GM13976 (cell line): ENCODE measurements around the gene TBC1D5.

Experiments
- DNase-seq: peaks from one replicate; pipeline ENCODE4 v3.0.0; 2012; ENCODE audit warnings: low spot score
- CTCF ChIP-seq: IDR thresholded peaks from 2 replicates; pipeline ENCODE4 v1.5.1; 2012; ENCODE audit warnings: borderline replicate concordance, mild to moderate bottlenecking; ENCODE audit not compliant: insufficient read depth; ENCODE audit errors: extremely low read depth, missing control alignments, control extremely low read depth
- in situ Hi-C: fragments of 300-500 bp; cut with MboI; formaldehyde crosslinking; loops from one replicate; pipeline ENCODE4 v1.12.0; 2022; ENCODE audit warnings: low sequenced_read_pairs, mixed read lengths, inconsistent platforms; ENCODE audit not compliant: unreplicated experiment

Gene TBC1D5

GRCh38 chr3:17302170-17302569 is 440.3 kb downstream of the TBC1D5 start:
- in situ Hi-C loops, result no loop called here
- DNase-seq, result no peak
- no peak for TF ChIP-seq CTCF

- in situ Hi-C loops, result no loop called here
- DNase-seq, result no peak
- TF ChIP-seq CTCF, result no peak
Observed at GRCh38 chr3:17301271-17301670, 441.2 kb downstream of the TBC1D5 start.

GRCh38 chr3:17300441-17300840 is 442.0 kb downstream of the TBC1D5 start:
- in situ Hi-C loops, result no loop called here
- TF ChIP-seq CTCF, result no peak
- no peak for DNase-seq

- no peak for DNase-seq
- TF ChIP-seq CTCF, result no peak
- in situ Hi-C loops, result no loop called here
Observed at GRCh38 chr3:17298038-17298437, 444.4 kb downstream of the TBC1D5 start.

- in situ Hi-C loops, result no loop called here
- no peak for DNase-seq
Observed at GRCh38 chr3:17292556-17292955, 449.9 kb downstream of the TBC1D5 start.

GRCh38 chr3:17290894-17291293 is 451.5 kb downstream of the TBC1D5 start:
- DNase-seq, result no peak
- in situ Hi-C loops, result no loop called here
- no peak for TF ChIP-seq CTCF

More at GRCh38 chr3:17292556-17292955, 449.9 kb downstream of the TBC1D5 start:
- TF ChIP-seq CTCF, result no peak
